ENCODE results near the gene DDR2.

Gene DDR2

GRCh38 chr1:162663086-162663485, 30.8 kb downstream of the DDR2 start:
- TF ChIP-seq POLR2AphosphoS5 (IDR thresholded peaks at IDR 0.05; ENCODE audit: low read depth, low read length) (no peak), FOXP2 (optimal IDR thresholded peaks at IDR 0.05; ENCODE audit: borderline replicate concordance, extremely low read depth, extremely low read length, insufficient read depth) (no peak), SIN3A (IDR thresholded peaks at IDR 0.05; ENCODE audit: borderline replicate concordance, insufficient read depth, low read length) (no peak), TAF1 (IDR thresholded peaks at IDR 0.05; ENCODE audit: borderline replicate concordance, insufficient read depth, low read length) (no peak), REST (IDR thresholded peaks at IDR 0.05; ENCODE audit: insufficient read depth in 1 of 2, low read depth in 2 of 2, low read length in 2 of 2) (no peak)

GRCh38 chr1:162663589-162664106, 31.4 kb downstream of the DDR2 start:
- TF ChIP-seq REST (IDR thresholded peaks at IDR 0.05; ENCODE audit: insufficient read depth in 1 of 2, low read depth in 2 of 2, low read length in 2 of 2), result no peak

- TF ChIP-seq REST (IDR thresholded peaks at IDR 0.05; ENCODE audit: insufficient read depth in 1 of 2, low read depth in 2 of 2, low read length in 2 of 2), result no peak
- TF ChIP-seq SIN3A (IDR thresholded peaks at IDR 0.05; ENCODE audit: borderline replicate concordance, insufficient read depth, low read length), result no peak
- TF ChIP-seq POLR2AphosphoS5 (IDR thresholded peaks at IDR 0.05; ENCODE audit: low read depth, low read length), result no peak
- TF ChIP-seq FOXP2 (optimal IDR thresholded peaks at IDR 0.05; ENCODE audit: borderline replicate concordance, extremely low read depth, extremely low read length, insufficient read depth), result no peak
- no peak for TF ChIP-seq TAF1 (IDR thresholded peaks at IDR 0.05; ENCODE audit: borderline replicate concordance, insufficient read depth, low read length)
Observed at GRCh38 chr1:162666006-162666645, 33.9 kb downstream of the DDR2 start.

GRCh38 chr1:162667381-162668080, 35.3 kb downstream of the DDR2 start:
- no peak for TF ChIP-seq TAF1 (IDR thresholded peaks at IDR 0.05; ENCODE audit: borderline replicate concordance, insufficient read depth, low read length)
- TF ChIP-seq REST (IDR thresholded peaks at IDR 0.05; ENCODE audit: insufficient read depth in 1 of 2, low read depth in 2 of 2, low read length in 2 of 2), result no peak
- no peak for TF ChIP-seq SIN3A (IDR thresholded peaks at IDR 0.05; ENCODE audit: borderline replicate concordance, insufficient read depth, low read length)
- TF ChIP-seq POLR2AphosphoS5 (IDR thresholded peaks at IDR 0.05; ENCODE audit: low read depth, low read length), result no peak
- no peak for TF ChIP-seq FOXP2 (optimal IDR thresholded peaks at IDR 0.05; ENCODE audit: borderline replicate concordance, extremely low read depth, extremely low read length, insufficient read depth)

Measured in PFSK-1 (cell line).